Fibroblast of lung (primary cell): ENCODE measurements around the gene NOX3. TPM values are rescaled to one million over a fixed set of nuclear protein-coding genes. Genes with fewer than 3 reads are reported as not detected.

Experiments used
- DNase-seq, 2 donors: peaks; one replicate each; pipeline versions ENCODE4 v3.0.0 to v3.0.0-alpha.2; 2010; ENCODE audit warnings: low read depth in 2 of 2
- H2AFZ ChIP-seq: 2 replicates; pipeline ENCODE4 v1.5.1; 2012; ENCODE audit warnings: low read length, control low read depth, inconsistent platforms
- H3K27ac ChIP-seq: 2 replicates; pipeline ENCODE4 v1.5.1; 2011; ENCODE audit warnings: low read length, control low read depth; ENCODE audit not compliant: insufficient read depth
- H3K27me3 ChIP-seq: 2 replicates; pipeline ENCODE4 v1.5.1; 2011; ENCODE audit warnings: mild to moderate bottlenecking, low read length; ENCODE audit not compliant: control insufficient read depth, insufficient read depth
- H3K36me3 ChIP-seq: 2 replicates; pipeline ENCODE4 v1.5.1; 2011; ENCODE audit warnings: low read length; ENCODE audit not compliant: control insufficient read depth, insufficient read depth
- H3K4me1 ChIP-seq: 2 replicates; pipeline ENCODE4 v1.5.1; 2011; ENCODE audit warnings: low read length; ENCODE audit not compliant: control insufficient read depth, insufficient read depth; ENCODE audit errors: extremely low read depth
- H3K4me2 ChIP-seq: 2 replicates; pipeline ENCODE4 v1.5.1; 2011; ENCODE audit warnings: low read length, control low read depth; ENCODE audit not compliant: insufficient read depth; ENCODE audit errors: extremely low read depth
- H3K4me3 ChIP-seq, 4 experiments: fragments of 200-600 bp in 1 of 4; sonication (generic) in 1 of 4; replicated peaks in 1 of 4; 2 replicates each; pipeline ENCODE4 v1.5.1; 2011 to 2016; ENCODE audit warnings: low read length in 4 of 4, low read depth in 3 of 4, mild to moderate bottlenecking in 3 of 4, control low read depth in 2 of 4, inconsistent platforms in 1 of 4, mixed read lengths in 1 of 4; ENCODE audit not compliant: insufficient read depth in 1 of 4; ENCODE audit errors: control extremely low read depth in 1 of 4
- H3K79me2 ChIP-seq: 2 replicates; pipeline ENCODE4 v1.5.1; 2012; ENCODE audit warnings: mild to moderate bottlenecking, low read length, inconsistent platforms; ENCODE audit not compliant: control insufficient read depth, insufficient read depth
- H3K9ac ChIP-seq: 2 replicates; pipeline ENCODE4 v1.5.1; 2011; ENCODE audit warnings: mild to moderate bottlenecking, low read length, control low read depth; ENCODE audit not compliant: insufficient read depth
- H3K9me3 ChIP-seq: 2 replicates; pipeline ENCODE4 v1.5.1; 2012; ENCODE audit warnings: low read depth, low read length; ENCODE audit not compliant: control insufficient read depth, insufficient read depth
- H4K20me1 ChIP-seq: 2 replicates; pipeline ENCODE4 v1.5.1; 2011; ENCODE audit warnings: low read length; ENCODE audit not compliant: control insufficient read depth, insufficient read depth; ENCODE audit errors: extremely low read depth
- EZH2 ChIP-seq: IDR thresholded peaks from 2 replicates; pipeline ENCODE4 v1.5.1; 2012; ENCODE audit warnings: low read length, control low read depth, mild to moderate bottlenecking; ENCODE audit errors: missing control alignments
- polyA plus RNA-seq, 2 donors: library from polyadenylated mRNA; depleted of rRNA in 1 of 2; stranded (reverse) in 1 of 2; unstranded in 1 of 2; fragments of >200 nt; gene quantifications; 2 replicates each; pipeline ENCODE4 v1.2.1, GENCODE V29; 2011 to 2012; ENCODE audit warnings: missing spikeins in 1 of 2
- total RNA-seq: library from RNA; depleted of rRNA; stranded (reverse); fragments of >200 nt; gene quantifications from 2 replicates; pipeline ENCODE4 v1.2.1, GENCODE V29; 2014
- TF ChIP-seq, protein P1 (sequence below), 2 donors: IDR thresholded peaks in 1 of 2; conservative IDR thresholded peaks in 1 of 2; 1 replicate in 1 of 2; 2 replicates in 1 of 2; pipeline ENCODE4 v1.5.1; 2011 to 2012; ENCODE audit warnings: low read length in 2 of 2, control low read depth in 1 of 2, inconsistent platforms in 1 of 2, low read depth in 1 of 2, mild to moderate bottlenecking in 1 of 2

NOX3 gene
- total and polyA plus RNA-seq, 2 donors (not counting 1 experiment from before 2014, with no cell fraction given), result not detected

DNA sequence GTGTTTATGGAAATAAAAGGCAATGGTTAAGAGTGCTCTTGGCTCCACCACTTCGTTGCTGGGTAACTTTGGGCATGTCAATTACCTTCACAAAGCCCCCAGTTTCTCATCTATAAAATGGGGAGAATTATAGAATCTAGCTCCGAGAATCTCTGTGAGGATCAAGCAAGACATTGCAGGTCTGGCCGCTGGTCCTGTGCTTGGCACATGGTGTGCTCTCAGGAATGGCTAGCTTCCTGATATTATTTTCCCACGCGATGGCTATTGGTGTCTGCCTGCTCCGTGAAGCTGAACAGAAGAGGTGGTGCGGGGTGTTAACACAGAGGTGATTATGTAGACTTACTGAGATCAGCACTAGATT lies 57.0 kb downstream of the NOX3 start:
- TF ChIP-seq EZH2, result no peak
- TF ChIP-seq, protein P1, sequence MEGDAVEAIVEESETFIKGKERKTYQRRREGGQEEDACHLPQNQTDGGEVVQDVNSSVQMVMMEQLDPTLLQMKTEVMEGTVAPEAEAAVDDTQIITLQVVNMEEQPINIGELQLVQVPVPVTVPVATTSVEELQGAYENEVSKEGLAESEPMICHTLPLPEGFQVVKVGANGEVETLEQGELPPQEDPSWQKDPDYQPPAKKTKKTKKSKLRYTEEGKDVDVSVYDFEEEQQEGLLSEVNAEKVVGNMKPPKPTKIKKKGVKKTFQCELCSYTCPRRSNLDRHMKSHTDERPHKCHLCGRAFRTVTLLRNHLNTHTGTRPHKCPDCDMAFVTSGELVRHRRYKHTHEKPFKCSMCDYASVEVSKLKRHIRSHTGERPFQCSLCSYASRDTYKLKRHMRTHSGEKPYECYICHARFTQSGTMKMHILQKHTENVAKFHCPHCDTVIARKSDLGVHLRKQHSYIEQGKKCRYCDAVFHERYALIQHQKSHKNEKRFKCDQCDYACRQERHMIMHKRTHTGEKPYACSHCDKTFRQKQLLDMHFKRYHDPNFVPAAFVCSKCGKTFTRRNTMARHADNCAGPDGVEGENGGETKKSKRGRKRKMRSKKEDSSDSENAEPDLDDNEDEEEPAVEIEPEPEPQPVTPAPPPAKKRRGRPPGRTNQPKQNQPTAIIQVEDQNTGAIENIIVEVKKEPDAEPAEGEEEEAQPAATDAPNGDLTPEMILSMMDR (conservative IDR thresholded peaks at IDR 0.05 in 1 of 2, IDR thresholded peaks at IDR 0.05 in 1 of 2; ENCODE audit: low read depth in 1 of 2, low read length in 2 of 2), result no peak

DNA sequence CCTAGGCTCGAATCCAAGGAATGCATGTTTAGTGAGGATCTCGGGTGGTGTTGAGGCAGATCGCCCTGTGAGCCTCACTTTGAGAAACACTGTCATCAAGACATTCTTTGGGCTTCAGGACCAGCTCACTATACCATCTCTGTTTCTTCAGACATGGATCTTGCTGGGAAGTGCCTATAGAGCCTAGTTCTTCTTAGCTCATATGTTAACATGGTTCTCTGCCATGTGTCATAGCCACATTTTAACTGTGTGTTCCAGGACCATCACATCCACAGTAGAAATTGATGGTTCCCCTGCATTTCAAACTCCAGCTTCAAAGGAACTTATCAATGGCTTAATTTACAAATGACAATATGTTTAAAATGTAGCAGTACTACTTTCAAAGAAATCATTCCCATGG lies 57.4 kb downstream of the NOX3 start:
- Histone ChIP-seq H3K27me3 (no peaks in the 10 kb centered on the region), H3K4me2 (no peak overlapping the region), H4K20me1 (no peaks in the 10 kb centered on the region), H3K4me3 (no peak overlapping the region), H3K4me1 (no peaks in the 10 kb centered on the region), H3K9me3 (no peaks in the 10 kb centered on the region), H2AFZ (no peak overlapping the region), H3K79me2 (no peaks in the 10 kb centered on the region), H3K9ac (no peak overlapping the region), H3K36me3 (no peaks in the 10 kb centered on the region), H3K27ac (no peak overlapping the region)
- no peak for DNase-seq
- TF ChIP-seq, protein P1 (conservative IDR thresholded peaks at IDR 0.05 in 1 of 2, IDR thresholded peaks at IDR 0.05 in 1 of 2; ENCODE audit: low read depth in 1 of 2, low read length in 2 of 2), result no peak
- no peak for TF ChIP-seq EZH2

More for the DNA sequence above, 57.0 kb downstream of the NOX3 start:
- no peak overlapping the region for H3K27ac ChIP-seq
- no peak overlapping the region for H3K4me2 ChIP-seq
- no peaks in the 10 kb centered on the region for H3K36me3 ChIP-seq
- no peaks in the 10 kb centered on the region for H3K9me3 ChIP-seq
- H3K27me3 ChIP-seq, result no peaks in the 10 kb centered on the region
- no peak overlapping the region for H2AFZ ChIP-seq
- no peaks in the 10 kb centered on the region for H3K4me1 ChIP-seq
- no peak overlapping the region for H3K4me3 ChIP-seq
- H4K20me1 ChIP-seq, result no peaks in the 10 kb centered on the region
- no peaks in the 10 kb centered on the region for H3K79me2 ChIP-seq
- H3K9ac ChIP-seq, result no peak overlapping the region
- DNase-seq, result no peak

DNA sequence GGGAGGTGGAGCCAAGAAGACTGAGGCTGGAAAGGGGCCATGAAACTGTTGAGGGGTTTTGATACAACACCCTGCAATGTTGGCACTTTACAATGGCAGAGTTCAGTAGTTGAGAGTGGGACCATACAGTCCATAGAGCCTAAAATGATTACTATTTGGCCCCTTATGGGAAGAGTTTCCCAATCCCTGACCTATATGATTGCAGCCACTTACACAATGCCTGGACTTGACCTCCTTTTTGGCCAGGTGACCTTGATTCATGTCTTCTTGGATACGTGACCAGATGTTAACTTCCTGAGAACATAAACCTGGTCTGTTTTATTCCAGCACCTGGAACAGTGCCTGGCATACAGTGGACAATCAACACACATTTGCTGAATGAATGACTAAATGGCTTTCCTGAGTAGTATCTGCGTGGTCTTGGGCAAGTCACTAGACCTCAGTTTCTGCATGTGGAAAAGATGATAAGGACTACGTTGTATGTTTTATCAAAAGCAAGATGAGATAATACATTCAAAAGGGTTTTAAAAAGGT lies 58.4 kb downstream of the NOX3 start:
- no peak for TF ChIP-seq EZH2
- TF ChIP-seq, protein P1 (conservative IDR thresholded peaks at IDR 0.05 in 1 of 2, IDR thresholded peaks at IDR 0.05 in 1 of 2; ENCODE audit: low read depth in 1 of 2, low read length in 2 of 2), result no peak
- H3K9ac ChIP-seq, result no peak overlapping the region

More for the DNA sequence above, 58.4 kb downstream of the NOX3 start:
- Histone ChIP-seq H3K27ac (no peak overlapping the region), H4K20me1 (no peaks in the 10 kb centered on the region), H2AFZ (no peak overlapping the region), H3K4me3 (no peak overlapping the region), H3K79me2 (no peaks in the 10 kb centered on the region), H3K36me3 (no peaks in the 10 kb centered on the region), H3K4me2 (no peak overlapping the region), H3K27me3 (no peaks in the 10 kb centered on the region), H3K9me3 (no peaks in the 10 kb centered on the region), H3K4me1 (no peaks in the 10 kb centered on the region)
- DNase-seq, result no peak
